Activated CD4-positive, alpha-beta T cell treated with anti-CD3 and anti-CD28 coated beads for 4 hours (primary cell): ENCODE results near the gene ARHGEF11.
"Not testable (repeated sequence)": the region's sequence is repeated elsewhere in the genome, so short reads cannot be mapped to it uniquely, and the experiment has no call there.

ENCODE experiments used
- DNase-seq, 2 donors: peaks; one replicate each; pipeline ENCODE4 v3.0.0-alpha.2; 2020

The ARHGEF11 gene

GRCh38 chr1:157045250-157046218 is at the start of gene ARHGEF11:
Gene ARHGEF11, minus strand, starts transcription at chr1:157045742. Its CDS starts 1,412 bp downstream, at chr1:157044330.
- peak; percentile 1 to 10 for DNase-seq

- no peak for DNase-seq
Measured at GRCh38 chr1:157095091-157095490, 49.5 kb upstream of the ARHGEF11 start.

GRCh38 chr1:157092831-157093230 is 47.3 kb upstream of the ARHGEF11 start:
- no peak for DNase-seq

GRCh38 chr1:157091668-157092273 is 46.2 kb upstream of the ARHGEF11 start:
- DNase-seq: no peak

GRCh38 chr1:157091186-157091585 is 45.6 kb upstream of the ARHGEF11 start:
- DNase-seq: no peak

GRCh38 chr1:157090771-157091170 is 45.2 kb upstream of the ARHGEF11 start:
- DNase-seq: no peak

- peak; percentile 81 to 91 for DNase-seq
Measured at GRCh38 chr1:157090196-157090647, 44.7 kb upstream of the ARHGEF11 start.

- DNase-seq: no peak
Measured at GRCh38 chr1:157089789-157090188, 44.2 kb upstream of the ARHGEF11 start.

- DNase-seq: no peak
Measured at GRCh38 chr1:157088607-157089006, 43.1 kb upstream of the ARHGEF11 start.

- no peak for DNase-seq
Measured at GRCh38 chr1:157087030-157087429, 41.5 kb upstream of the ARHGEF11 start.

GRCh38 chr1:157086299-157086698 is 40.8 kb upstream of the ARHGEF11 start:
- no peak for DNase-seq

GRCh38 chr1:157085421-157085820 is 39.9 kb upstream of the ARHGEF11 start:
- no peak for DNase-seq

GRCh38 chr1:157084720-157085119 is 39.2 kb upstream of the ARHGEF11 start:
- no peak for DNase-seq

GRCh38 chr1:157081707-157082106 is 36.2 kb upstream of the ARHGEF11 start:
- DNase-seq: no peak

- DNase-seq: no peak
Measured at GRCh38 chr1:157080714-157081113, 35.2 kb upstream of the ARHGEF11 start.

GRCh38 chr1:157077394-157077793 is 31.9 kb upstream of the ARHGEF11 start:
- no peak for DNase-seq

- DNase-seq: no peak
Measured at GRCh38 chr1:157073944-157074685, 28.6 kb upstream of the ARHGEF11 start.

- DNase-seq: no peak
Measured at GRCh38 chr1:157069601-157070000, 24.1 kb upstream of the ARHGEF11 start.

GRCh38 chr1:157059241-157059640 is 13.7 kb upstream of the ARHGEF11 start:
- DNase-seq: not testable (repeated sequence)

- no peak for DNase-seq
Measured at GRCh38 chr1:157056269-157056668, 10.7 kb upstream of the ARHGEF11 start.

GRCh38 chr1:157055729-157056128 is 10.2 kb upstream of the ARHGEF11 start:
- DNase-seq: not testable (repeated sequence)

GRCh38 chr1:157050836-157051235 is 5.3 kb upstream of the ARHGEF11 start:
- no peak for DNase-seq

GRCh38 chr1:157047062-157047410 is 1.5 kb upstream of the ARHGEF11 start:
- DNase-seq: no peak
